Measurements from ENCODE around the gene MMRN2.
"Not testable (repeated sequence)": the region's sequence is repeated elsewhere in the genome, so short reads cannot be mapped to it uniquely, and the experiment has no call there.

MMRN2 gene, protein sequence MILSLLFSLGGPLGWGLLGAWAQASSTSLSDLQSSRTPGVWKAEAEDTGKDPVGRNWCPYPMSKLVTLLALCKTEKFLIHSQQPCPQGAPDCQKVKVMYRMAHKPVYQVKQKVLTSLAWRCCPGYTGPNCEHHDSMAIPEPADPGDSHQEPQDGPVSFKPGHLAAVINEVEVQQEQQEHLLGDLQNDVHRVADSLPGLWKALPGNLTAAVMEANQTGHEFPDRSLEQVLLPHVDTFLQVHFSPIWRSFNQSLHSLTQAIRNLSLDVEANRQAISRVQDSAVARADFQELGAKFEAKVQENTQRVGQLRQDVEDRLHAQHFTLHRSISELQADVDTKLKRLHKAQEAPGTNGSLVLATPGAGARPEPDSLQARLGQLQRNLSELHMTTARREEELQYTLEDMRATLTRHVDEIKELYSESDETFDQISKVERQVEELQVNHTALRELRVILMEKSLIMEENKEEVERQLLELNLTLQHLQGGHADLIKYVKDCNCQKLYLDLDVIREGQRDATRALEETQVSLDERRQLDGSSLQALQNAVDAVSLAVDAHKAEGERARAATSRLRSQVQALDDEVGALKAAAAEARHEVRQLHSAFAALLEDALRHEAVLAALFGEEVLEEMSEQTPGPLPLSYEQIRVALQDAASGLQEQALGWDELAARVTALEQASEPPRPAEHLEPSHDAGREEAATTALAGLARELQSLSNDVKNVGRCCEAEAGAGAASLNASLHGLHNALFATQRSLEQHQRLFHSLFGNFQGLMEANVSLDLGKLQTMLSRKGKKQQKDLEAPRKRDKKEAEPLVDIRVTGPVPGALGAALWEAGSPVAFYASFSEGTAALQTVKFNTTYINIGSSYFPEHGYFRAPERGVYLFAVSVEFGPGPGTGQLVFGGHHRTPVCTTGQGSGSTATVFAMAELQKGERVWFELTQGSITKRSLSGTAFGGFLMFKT

DNA sequence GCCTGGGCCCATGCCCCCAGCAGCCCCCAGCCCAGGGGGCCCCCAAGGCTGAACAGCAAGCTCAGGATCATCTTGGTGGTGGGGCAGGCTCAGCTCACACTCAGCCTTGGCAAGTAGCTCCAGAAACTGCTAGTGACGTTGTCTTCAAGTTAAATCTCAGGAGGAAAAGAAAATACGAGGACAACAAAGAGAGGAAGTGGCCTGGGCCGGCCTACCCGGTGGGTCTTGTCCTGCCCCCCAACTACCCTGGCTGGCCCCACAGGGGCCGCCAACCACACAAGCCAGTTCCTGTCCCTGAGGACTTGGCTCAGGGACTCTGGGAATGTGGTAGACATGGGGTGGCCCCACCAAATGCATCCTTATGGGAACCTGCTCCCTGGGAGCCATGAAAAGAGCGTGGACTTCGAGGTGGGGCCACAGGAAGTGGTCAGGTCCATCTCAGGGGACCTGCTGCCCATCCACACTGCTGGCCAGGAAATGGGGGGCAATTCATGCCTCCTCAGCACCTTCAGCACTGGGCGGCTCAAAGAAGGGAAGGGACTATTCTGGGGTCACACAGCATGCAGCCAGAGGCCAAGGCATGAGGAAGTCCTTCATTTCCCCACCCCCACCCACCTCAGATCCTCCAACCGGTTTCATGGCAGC is at the start of gene MMRN2:
MMRN2 (minus strand) TSS at position 145 of the 645 bp plus-strand sequence; CDS start at position 71, 74 bp downstream.
- no peak for DNase-seq (ENCODE audit: low spot score)

DNA sequence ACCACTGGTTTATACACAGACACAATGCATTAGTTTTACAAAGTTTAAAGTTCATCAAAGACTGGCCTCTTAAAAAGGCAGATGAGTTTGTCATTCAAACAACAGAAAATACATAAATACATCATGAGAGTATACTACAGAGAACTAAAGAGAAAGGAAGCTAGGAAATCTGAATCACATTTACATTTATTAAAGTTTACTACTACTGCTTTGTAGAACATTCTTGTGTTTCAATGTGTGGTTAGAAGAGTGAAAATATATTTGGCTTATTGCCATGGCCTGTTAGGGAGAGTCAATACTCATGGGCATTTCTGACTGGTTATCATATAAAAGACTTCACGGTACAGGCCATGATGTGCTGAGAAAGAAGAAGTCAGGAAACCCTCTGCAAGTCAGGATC is 49.7 kb upstream of the MMRN2 start:
- not testable (repeated sequence) for DNase-seq (ENCODE audit: low spot score)

DNA sequence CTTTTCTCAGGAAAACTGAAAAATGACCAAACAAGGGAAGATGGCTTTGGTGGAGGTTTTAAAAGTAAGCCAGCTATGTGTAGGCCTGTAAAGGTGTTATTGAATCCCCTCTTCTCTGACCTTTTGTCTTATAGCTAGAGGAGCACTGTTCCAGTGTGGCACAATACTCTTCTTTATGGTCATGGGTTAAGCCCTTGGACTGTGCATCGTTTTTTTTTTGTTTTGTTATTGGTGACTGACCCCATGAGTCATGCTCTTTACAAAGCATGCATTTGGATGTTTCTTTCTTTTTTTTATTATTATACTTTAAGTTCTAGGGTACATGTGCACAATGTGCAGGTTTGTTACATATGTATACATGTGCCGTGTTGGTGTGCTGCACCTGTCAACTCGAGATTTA is 43.1 kb upstream of the MMRN2 start:
- DNase-seq (ENCODE audit: low spot score), result no peak

DNA sequence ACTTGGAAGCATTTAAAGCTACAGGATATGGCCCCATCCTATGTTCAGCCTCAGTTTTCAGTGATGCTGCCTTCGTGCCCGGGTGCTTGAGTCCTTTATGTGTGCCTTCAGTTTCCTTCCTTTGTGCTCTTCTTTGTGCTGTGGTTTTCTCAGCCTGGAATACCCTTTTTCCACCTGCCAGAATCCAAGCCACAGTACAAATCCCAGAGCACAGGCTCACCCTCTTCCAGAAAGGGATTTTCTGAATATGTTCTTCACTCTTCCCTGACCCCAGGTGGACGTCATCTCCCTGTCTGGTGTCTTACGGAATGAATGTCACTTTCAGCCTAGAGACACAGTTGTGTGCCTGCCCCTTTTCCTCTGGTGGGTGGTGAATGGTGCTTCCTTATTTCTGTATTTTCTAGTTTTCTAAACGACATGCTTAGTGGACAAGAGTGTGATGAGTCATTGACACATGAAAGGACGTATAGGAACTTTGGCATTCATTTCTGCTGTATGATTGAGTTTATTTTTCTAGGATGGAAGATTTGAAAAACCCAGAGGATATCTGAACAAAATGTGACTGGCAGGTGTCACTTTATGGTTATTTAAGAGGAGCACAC is 42.5 kb upstream of the MMRN2 start:
- DNase-seq (ENCODE audit: low spot score), result not testable (repeated sequence)

DNA sequence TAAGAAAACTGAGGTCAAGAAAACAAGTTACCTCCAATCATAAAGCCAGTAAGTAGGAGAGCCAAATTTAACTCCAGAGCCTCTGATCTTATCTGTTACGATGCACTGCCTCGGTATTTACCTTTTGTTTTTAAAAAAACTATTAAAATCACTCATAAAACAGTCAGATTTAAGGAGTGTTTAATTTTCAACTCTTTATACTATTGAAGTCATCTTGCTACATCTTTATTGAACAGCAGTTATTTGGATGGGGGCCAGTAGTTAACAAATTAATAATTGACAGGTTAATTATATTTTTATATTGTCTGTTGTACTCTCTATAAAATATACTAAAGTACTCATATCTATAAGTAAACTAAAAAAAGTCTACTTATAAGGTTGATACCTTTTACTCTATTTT is 35.5 kb upstream of the MMRN2 start:
- no peak for DNase-seq (ENCODE audit: low spot score)

DNA sequence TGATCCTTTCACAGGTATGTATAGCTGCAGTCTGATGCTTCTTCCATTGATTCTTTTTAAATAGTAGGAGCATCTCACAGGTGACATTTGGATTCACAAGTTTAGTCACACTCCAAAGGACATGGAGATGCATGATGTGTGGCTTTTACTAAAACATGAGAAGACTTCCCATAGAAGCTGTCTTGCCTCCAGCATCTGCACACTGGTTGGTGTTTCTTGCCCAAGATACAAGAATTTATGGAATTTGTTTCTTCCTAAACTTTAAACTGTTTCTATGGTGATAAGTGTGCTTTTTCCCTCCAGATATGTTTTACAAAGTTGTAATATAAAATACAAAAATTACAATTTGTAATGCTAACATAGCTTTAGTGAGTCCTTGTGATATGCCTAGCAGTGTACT is 35.0 kb upstream of the MMRN2 start:
- no peak for DNase-seq (ENCODE audit: low spot score)

DNA sequence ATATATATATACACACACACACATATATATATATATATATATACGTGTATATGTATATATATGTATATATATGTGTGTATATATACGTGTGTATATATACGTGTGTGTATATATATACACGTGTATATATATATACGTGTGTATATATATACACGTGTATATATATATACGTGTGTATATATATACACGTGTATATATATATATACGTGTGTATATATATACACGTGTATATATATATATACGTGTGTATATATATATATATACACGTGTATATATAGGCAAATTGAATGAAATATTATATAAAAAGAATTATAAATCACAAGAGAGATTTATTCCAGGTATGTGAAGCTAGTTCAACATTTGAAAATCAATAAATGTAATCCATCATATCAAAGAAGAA is 33.9 kb upstream of the MMRN2 start:
- not testable (repeated sequence) for DNase-seq (ENCODE audit: low spot score)

DNA sequence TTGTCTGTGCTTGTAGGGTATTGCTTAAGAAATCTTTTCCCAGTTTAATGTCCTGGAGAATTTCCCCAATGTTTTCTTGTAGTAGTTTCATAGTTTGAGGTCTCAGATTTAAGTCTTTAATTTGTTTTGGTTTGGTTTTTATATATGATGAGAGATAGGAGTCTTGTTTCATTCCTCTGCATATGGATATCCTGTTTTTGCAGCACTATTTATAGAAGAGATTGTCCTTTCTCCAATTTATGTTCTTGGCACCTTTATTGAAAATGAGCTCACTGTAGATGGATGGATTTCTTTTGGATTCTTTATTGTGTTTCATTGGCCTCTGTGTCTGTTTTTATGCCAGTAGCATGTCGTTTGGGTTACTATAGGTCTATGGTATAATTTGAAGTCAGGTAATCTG is 31.1 kb upstream of the MMRN2 start:
- no peak for DNase-seq (ENCODE audit: low spot score)

DNA sequence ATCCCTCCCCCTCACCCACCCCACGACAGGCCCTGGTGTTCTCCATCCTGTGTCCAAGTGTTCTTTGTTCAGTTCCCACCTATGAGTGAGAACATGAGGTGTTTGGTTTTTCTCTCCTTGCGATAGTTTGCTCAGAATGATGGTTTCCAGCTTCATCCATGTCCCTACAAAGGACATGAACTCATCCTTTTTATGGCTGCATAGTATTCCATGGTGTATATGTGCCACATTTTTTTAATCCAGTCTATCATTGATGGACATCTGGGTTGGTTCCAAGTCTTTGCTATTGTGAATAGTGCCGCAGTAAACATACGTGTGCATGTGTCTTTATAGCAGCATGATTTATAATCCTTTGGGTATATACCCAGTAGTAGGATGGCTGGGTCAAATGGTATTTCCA is 27.1 kb upstream of the MMRN2 start:
- not testable (repeated sequence) for DNase-seq (ENCODE audit: low spot score)

DNA sequence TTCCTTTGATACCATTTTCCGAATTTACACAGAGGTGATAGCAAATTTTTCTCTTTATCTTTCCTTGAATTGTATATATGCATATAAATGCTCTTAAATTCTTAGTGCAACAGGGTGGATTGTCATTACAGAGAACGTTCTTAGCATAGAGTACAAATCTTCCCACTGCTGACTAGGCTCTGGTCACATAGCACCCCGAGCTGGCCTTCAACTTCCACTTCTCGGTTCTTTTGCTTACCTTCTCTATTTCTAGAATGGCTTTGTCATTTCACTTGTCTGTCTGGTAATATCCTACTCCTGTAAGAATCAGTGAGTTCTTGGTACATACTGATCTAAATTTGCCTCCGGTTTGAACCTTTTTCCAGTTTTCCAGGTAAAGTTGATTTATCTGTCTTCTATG is 24.3 kb upstream of the MMRN2 start:
- no peak for DNase-seq (ENCODE audit: low spot score)

DNA sequence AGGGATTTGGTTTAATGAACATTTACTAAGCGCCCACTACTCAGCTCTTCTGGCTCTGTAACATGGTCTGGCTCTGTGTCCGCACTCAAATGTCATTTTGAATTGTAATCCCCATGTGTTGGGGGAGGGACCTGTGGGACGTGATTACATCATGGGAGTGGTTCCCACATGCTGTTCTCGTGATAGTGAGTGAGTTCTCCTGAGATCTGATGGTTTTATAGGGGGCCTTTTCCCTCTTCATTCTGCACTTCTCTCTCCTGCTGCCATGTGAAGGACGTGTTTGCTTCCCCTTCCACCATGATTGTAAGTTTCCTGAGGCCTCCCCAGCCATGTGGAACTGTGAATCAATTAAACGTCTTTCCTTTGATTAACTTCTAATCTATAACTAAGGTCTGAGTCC is 23.6 kb upstream of the MMRN2 start:
- not testable (repeated sequence) for DNase-seq (ENCODE audit: low spot score)

DNA sequence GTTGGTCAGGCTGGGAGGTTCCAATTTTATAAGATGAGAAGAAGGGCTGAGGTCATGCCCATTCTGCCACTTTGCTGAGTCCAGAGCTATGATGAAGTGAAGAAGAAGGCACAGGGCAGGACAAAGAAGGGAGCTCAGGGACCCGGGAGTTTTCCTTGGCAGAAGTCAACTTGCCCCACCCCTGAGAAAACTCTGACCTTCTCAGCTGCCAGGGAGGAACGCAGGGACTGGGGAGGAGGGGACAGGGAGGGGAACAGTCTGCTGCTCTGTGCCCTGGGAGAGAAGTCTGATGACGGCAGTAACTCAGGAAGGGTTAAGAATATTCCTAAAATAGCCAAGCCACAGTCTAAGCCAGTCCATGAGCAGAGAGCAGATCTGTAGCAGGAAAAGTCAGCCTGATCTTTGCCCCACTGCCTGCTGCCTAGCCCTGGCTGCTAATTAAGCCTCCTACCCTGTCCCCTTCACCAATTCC is 22.6 kb upstream of the MMRN2 start:
- no peak for DNase-seq (ENCODE audit: low spot score)

DNA sequence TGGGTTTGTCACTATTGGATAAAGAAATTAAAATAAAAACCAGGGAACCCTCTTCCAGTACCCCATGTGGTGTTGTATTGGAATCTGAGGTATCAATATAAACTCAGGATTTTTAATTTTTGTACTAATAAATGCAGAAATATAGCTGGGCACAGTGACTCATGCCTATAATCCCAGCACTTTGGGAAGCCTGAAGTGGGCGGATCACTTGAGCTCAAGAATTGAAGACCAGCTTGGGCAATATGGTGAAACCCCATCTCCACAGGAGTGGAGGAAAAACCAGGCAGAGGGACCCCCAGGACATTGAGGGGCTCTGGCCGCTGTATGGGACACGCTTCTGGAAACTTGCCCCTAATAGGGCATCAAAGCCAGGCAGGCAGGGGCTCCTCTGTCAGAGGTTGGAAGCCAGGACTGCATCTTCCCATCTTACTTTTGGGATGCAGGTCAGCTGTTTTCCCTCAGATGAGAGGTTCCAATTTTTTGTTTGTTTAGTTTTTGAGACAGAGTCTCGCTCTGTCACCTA is 21.9 kb upstream of the MMRN2 start:
- no peak for DNase-seq (ENCODE audit: low spot score)

DNA sequence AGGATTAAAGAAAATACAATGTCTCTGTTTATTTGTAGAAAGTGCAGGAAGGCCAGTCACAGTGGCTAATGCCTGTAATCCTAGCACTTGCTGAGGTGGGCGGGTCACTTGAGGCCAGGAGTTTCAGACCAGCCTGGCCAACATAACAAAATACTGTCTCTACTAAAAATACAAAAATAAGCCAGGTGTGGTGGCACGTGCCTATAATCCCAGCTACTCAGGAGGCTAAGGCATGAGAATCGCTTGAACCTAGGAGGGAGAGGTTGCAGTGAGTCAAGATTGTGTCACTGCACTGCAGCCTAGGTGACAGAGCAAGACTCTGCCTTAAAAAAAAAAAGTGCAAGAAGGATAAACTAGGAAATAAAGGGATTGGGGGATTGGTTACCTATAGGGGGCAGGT is 21.0 kb upstream of the MMRN2 start:
- not testable (repeated sequence) for DNase-seq (ENCODE audit: low spot score)

DNA sequence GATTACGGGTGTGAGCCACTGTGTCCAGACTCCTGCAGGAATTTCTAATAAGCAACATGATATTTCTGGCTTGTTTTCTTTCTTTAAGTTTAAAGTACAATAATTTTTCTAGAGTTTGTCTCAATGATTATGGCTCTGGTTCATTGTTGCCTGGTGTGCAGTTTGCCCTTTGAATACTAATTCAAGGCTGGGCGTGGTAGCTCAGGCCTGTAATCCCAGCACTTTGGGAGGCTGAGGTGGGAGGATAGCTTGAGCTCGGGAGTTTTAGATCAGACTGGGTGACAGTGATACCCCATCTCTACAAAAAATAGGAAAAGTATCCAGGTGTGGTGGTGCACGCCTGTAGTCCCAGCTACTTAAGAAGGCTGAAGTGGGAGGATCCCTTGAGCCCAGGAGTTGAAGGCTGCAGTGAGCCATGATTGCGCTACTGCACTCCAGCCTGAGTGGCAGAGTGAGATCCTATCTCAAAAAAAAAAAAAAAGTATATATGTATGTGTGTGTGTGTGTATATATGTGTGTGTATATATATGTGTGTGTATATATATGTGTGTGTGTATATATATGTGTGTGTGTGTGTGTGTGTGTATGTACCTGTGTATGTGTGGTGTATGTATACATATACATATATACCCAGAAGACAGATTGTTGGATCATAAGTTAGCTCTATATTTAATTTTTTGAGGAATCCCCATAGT is 19.1 kb upstream of the MMRN2 start:
- DNase-seq (ENCODE audit: low spot score), result no peak

DNA sequence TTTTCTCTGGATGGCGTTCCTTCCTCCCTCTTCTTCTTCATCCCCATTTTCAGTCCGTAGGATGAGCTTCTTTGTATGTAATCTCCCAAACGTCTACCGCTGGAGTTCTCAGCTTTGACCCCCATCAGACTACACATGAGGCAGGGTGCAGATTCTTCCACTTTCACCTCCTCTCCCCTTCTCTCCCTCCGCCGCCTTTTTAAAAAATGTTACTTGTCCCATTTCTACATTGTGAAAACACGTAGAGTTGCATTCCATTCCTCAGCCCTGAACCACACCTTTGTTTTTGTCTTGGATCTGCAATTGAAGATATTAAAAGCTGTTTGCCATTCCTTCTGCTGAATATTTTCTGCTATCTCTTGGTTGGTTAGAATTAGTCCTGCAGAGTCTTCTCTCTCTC is 17.1 kb upstream of the MMRN2 start:
- no peak for DNase-seq (ENCODE audit: low spot score)

DNA sequence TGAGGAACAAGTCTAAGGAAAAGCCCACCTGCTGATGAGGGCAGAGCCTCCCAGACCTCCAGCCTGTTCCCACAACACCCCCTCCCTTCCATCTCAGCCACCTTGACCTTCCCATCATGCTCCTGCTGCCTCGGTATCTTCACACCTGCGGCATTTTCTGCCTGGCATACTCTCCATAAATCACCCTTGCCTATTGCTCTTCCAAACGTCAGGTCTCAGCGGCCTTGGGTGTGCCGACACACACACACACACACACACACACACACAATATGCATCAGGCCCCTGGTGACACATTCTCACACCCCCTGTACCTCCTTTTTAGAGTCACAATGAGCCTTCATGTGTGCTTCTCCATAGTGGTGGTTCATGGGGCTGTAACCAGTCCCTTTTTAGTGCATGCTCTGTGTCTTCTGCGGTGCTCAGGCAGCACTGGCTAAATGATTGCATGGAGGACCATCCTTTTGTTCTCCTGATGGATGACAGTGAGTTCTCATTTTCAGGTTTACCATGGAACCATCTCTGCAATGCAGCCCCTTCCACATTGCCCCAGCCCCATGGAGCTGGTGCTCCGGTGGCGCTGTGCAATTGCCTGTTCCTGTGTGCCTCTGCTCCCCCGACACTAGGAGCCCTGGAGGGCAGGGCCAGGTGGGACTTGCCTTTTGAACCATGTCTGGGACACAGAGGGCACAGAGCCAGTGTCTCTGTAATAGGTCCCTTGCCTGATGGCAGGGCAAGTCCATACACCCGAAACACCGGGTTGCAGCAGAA is 15.4 kb upstream of the MMRN2 start:
- DNase-seq (ENCODE audit: low spot score), result no peak

DNA sequence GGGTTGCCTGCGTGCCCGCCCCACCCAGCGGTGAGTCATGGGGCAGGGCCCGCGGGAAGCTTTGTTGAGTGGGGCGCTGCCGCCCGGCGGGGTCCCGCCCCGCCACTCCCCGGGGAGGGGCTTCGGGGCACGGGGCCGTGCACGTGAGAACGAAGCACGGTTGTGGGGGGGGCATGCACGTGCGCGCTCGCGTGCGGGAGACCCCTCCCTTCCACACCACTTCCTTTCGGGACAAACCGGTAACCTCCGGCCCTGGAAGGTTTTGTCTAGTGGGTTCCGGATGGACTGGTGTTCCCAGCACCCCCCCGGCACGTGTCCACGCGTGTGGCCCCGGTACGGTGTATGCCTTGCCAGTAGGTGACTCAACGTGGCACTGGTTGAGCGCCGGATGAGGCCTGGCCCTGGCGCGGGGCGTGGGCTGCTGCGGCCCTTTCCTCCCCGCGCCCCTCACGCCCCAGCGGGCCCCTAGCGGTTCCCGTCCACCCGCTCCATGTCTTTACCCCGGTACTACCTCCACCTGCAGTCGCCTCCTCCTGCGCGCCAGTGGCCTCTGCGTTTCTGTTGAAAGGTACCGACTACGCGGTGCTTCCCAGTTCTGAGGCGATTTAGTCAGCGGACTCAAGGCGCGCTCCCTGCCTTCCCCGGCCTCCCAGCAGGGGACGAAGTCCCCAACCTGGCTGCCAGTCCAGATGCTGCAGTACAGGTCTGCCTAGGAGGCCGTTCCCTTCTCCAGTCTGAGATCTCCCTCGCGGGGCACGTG is 14.0 kb upstream of the MMRN2 start:
- DNase-seq (ENCODE audit: low spot score), result no peak

DNA sequence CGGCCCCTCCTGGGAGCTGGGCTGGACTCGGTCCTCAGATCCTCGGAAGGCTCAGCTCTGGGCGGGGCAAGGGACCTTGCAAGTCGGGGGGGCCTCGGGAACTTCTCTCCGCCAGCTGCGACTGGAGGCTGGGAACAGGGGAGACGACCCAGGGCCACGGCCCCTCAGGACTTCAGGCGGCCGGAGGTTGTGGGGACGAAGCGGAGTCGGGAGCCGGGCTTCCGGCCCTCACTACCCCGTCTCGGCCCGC is 13.5 kb upstream of the MMRN2 start:
- no peak for DNase-seq (ENCODE audit: low spot score)

Measured in pons (tissue), 1 donor.